HepG2 (cell line): ENCODE data around the gene GANC. TPM values are rescaled to one million over a fixed set of nuclear protein-coding genes. Genes with fewer than 3 reads are reported as not detected.

ENCODE experiments used
- ATAC-seq: fragments of 200-7000 bp; cut with Tn5 transposase; 3 replicates; pipeline ENCODE4 v1.9.1; 2020; ENCODE audit warnings: mild to moderate bottlenecking, moderate library complexity
- BruUV-seq: library from RNA; stranded (reverse); fragments of 400-500 nt; replicated peaks from 2 replicates; lab custom pipeline; 2021; lab: Mats Ljungman, UMichigan
- CTCF ChIA-PET: fragments of 300-600 bp; formaldehyde crosslinking; extraction: SDS; loops from one replicate; lab custom pipeline; 2021; ENCODE audit warnings: low total read pairs, inconsistent platforms, low intra/inter-chr PET ratio; lab: Yijun Ruan, JAX
- POLR2A ChIA-PET: fragments of 350-600 bp; sonication (Branson Sonifier 250); formaldehyde crosslinking; loops from one replicate; lab custom pipeline; 2020; ENCODE audit warnings: antibody characterized with exemption, inconsistent platforms; lab: Yijun Ruan, JAX
- DNase-seq: peaks from one replicate; pipeline ENCODE4 v3.0.0-alpha.2; 2015; ENCODE audit warnings: low spot score
- FAIRE-seq: peaks from 3 replicates; lab custom pipeline; 2011; peaks lifted over from hg19 to GRCh38; lab: Jason Lieb, UNC
- H2AFZ ChIP-seq: one replicate; pipeline ENCODE4 v1.6.1; 2011; ENCODE audit warnings: low read length, inconsistent platforms
- H3K27ac ChIP-seq: fragments of 300-600 bp; 3 replicates; pipeline ENCODE4 v1.8.0; 2011; ENCODE audit warnings: mixed run types, mild to moderate bottlenecking, mixed read lengths, low read length, inconsistent platforms; ENCODE audit not compliant: insufficient read depth; ENCODE audit errors: extremely low read length
- H3K27me3 ChIP-seq, 2 experiments: fragments of 200-600 bp in 1 of 2; 2 replicates in 1 of 2; 3 replicates in 1 of 2; pipeline versions ENCODE4 v1.6.0 to v1.8.0; 2011; ENCODE audit warnings: low read length in 2 of 2, mild to moderate bottlenecking in 2 of 2, moderate library complexity in 2 of 2, inconsistent platforms in 1 of 2; ENCODE audit not compliant: insufficient read depth in 2 of 2, control insufficient read depth in 1 of 2
- H3K36me3 ChIP-seq, 2 experiments: fragments of 200-600 bp in 1 of 2; replicated peaks in 1 of 2; 2 replicates in 1 of 2; 3 replicates in 1 of 2; pipeline versions ENCODE4 v1.5.1 to v1.8.0; 2011; ENCODE audit warnings: low read length in 2 of 2, inconsistent platforms in 1 of 2; ENCODE audit not compliant: insufficient read depth in 2 of 2, control insufficient read depth in 1 of 2
- H3K4me1 ChIP-seq: 2 replicates; pipeline ENCODE4 v1.5.1; 2012; ENCODE audit warnings: low read length, inconsistent platforms; ENCODE audit not compliant: insufficient read depth
- H3K4me2 ChIP-seq: 2 replicates; pipeline ENCODE4 v1.6.0; 2011; ENCODE audit warnings: low read depth, low read length, inconsistent platforms
- H3K4me3 ChIP-seq, 3 experiments: fragments of 200-600 bp in 1 of 3; sonication (generic), shearing (Covaris generic) in 1 of 3; replicated peaks in 1 of 3; 2 replicates each; pipeline ENCODE4 v1.5.1; 2011 to 2016; ENCODE audit warnings: low read length in 3 of 3, inconsistent platforms in 2 of 3, low read depth in 2 of 3, mild to moderate bottlenecking in 2 of 3, control low read depth in 1 of 3, mixed read lengths in 1 of 3; ENCODE audit not compliant: insufficient read depth in 1 of 3
- H3K79me2 ChIP-seq: one replicate; pipeline ENCODE4 v1.6.1; 2011; ENCODE audit warnings: low read length, inconsistent platforms; ENCODE audit not compliant: insufficient read depth
- H3K9ac ChIP-seq: 2 replicates; pipeline ENCODE4 v1.6.0; 2011; ENCODE audit warnings: mild to moderate bottlenecking, low read depth, low read length, inconsistent platforms; ENCODE audit not compliant: insufficient read depth
- H3K9me3 ChIP-seq: 2 replicates; pipeline ENCODE4 v1.5.1; 2012; ENCODE audit warnings: mild to moderate bottlenecking, low read length
- H4K20me1 ChIP-seq: 2 replicates; pipeline ENCODE4 v1.6.0; 2011; ENCODE audit warnings: inconsistent platforms, mild to moderate bottlenecking, low read length, moderate library complexity; ENCODE audit not compliant: insufficient read depth
- ATF4 ChIP-seq, 2 experiments: fragments of 450-650 bp in 1 of 2; sonication (generic) in 1 of 2; formaldehyde crosslinking; IDR thresholded peaks; 2 replicates each; pipeline versions ENCODE4 v1.5.0 to v1.8.0; 2020 to 2022; ENCODE audit warnings: mild to moderate bottlenecking in 1 of 2, missing genetic modification reagents in 1 of 2
- CHD2 ChIP-seq: IDR thresholded peaks from 2 replicates; pipeline ENCODE4 v1.6.1; 2011; ENCODE audit warnings: low read depth, low read length, improper control_type of control experiment
- DBP ChIP-seq: sonication (generic); formaldehyde crosslinking; IDR thresholded peaks from 2 replicates; pipeline ENCODE4 v1.4.0; 2020; ENCODE audit warnings: missing genetic modification reagents; ENCODE audit errors: not compliant biosample characterization
- GABPA ChIP-seq, 2 experiments: IDR thresholded peaks; 2 replicates each; pipeline ENCODE4 v1.6.1; 2011 to 2016; ENCODE audit warnings: low read depth in 2 of 2, low read length in 1 of 2, missing biosample characterization in 1 of 2, missing genetic modification characterization in 1 of 2
- TARDBP ChIP-seq: sonication (generic); formaldehyde crosslinking; IDR thresholded peaks from 2 replicates; pipeline ENCODE4 v1.8.0; 2022; ENCODE audit warnings: mild to moderate bottlenecking, missing genetic modification reagents
- U2AF2 ChIP-seq: fragments of 200-400 bp; formaldehyde crosslinking; IDR thresholded peaks from 2 replicates; pipeline ENCODE4 v1.6.1; 2017; ENCODE audit warnings: low read depth, mild to moderate bottlenecking, low read length
- ZNF180 ChIP-seq: sonication (generic); formaldehyde crosslinking; IDR thresholded peaks from 2 replicates; pipeline ENCODE4 v1.4.0; 2020; ENCODE audit warnings: low read depth, missing genetic modification reagents, borderline replicate concordance
- ZNF263 ChIP-seq: sonication (generic); formaldehyde crosslinking; IDR thresholded peaks from 2 replicates; pipeline ENCODE4 v1.4.0; 2020; ENCODE audit warnings: missing genetic modification reagents
- ZNF616 ChIP-seq: sonication (generic); formaldehyde crosslinking; IDR thresholded peaks from 2 replicates; pipeline ENCODE4 v1.5.0; 2020; ENCODE audit warnings: low read depth, mild to moderate bottlenecking, missing genetic modification reagents
- WGBS: methylation state at CpG from one replicate; pipeline ENCODE4 v1.1.6; 2017; ENCODE audit warnings: low lambda C conversion rate; 5-methylcytosine and 5-hydroxymethylcytosine counted together
- in situ Hi-C: cut with HindIII; loops from 2 replicates; pipeline ENCODE4 v1.10.0; 2017; ENCODE audit warnings: low pct_unique_long_range_greater_than_20kb; ENCODE audit not compliant: extremely low pct_ligation_motif_present
- intact Hi-C: fragments of 100-400 bp; cut with micrococcal nuclease; formaldehyde crosslinking; loops from one replicate; pipeline ENCODE4 v1.10.0; 2022; ENCODE audit not compliant: unreplicated experiment
- polyA plus RNA-seq, 8 experiments: library from polyadenylated mRNA; depleted of rRNA in 3 of 8; stranded (reverse) in 7 of 8; unstranded in 1 of 8; fragments of >200 nt; fragmentation: Illumina TruSeq in 4 of 8; extraction: Trizol in 4 of 8; gene quantifications; 2 replicates each; pipeline versions ENCODE4 v1.2.1 to v1.2.3, GENCODE V29; 2011 to 2016; ENCODE audit warnings: low read depth in 4 of 8, missing spikeins in 1 of 8, mixed read lengths in 1 of 8; ENCODE audit not compliant: insufficient read depth in 1 of 8
- total RNA-seq, 5 experiments: library from RNA; depleted of rRNA; stranded (reverse); fragments of >200 nt; fragmentation: Illumina TruSeq; extraction: Trizol; gene quantifications; 2 replicates each; pipeline ENCODE4 v1.2.3, GENCODE V29; 2016; ENCODE audit warnings: low read depth in 1 of 5

GANC gene
- total and polyA plus RNA-seq, 2 of the 13 experiments (the other 11 are each of a cell fraction or from before 2014, with no cell fraction given): 17.0 to 21.0 TPM

GRCh38 chr15:42359985-42360384 lies 87.0 kb downstream of the GANC start:
- CTCF ChIA-PET: no interaction called here
- Histone ChIP-seq H3K4me3 (no peak overlapping the region), H3K4me2 (no peak overlapping the region), H2AFZ (no peak overlapping the region), H4K20me1 (no peaks in the 10 kb centered on the region), H3K27me3 (no peaks in the 10 kb centered on the region), H3K9me3 (no peaks in the 10 kb centered on the region), H3K27ac (no peak overlapping the region), H3K9ac (no peak overlapping the region), H3K36me3 (no peaks in the 10 kb centered on the region), H3K79me2 (no peaks in the 10 kb centered on the region), H3K4me1 (no peaks in the 10 kb centered on the region)
- in situ Hi-C loops (no loop called here), intact Hi-C loops (no loop called here)
- TF ChIP-seq ZNF180 (CRISPR knock-in tag): no peak
- no TSS peak for BruUV-seq
- FAIRE-seq (no peak), DNase-seq (no peak), ATAC-seq (no peak)
- WGBS: 88% methylated on average over 7 of the region's 7 CpGs
- POLR2A ChIA-PET: no interaction called here

DNA sequence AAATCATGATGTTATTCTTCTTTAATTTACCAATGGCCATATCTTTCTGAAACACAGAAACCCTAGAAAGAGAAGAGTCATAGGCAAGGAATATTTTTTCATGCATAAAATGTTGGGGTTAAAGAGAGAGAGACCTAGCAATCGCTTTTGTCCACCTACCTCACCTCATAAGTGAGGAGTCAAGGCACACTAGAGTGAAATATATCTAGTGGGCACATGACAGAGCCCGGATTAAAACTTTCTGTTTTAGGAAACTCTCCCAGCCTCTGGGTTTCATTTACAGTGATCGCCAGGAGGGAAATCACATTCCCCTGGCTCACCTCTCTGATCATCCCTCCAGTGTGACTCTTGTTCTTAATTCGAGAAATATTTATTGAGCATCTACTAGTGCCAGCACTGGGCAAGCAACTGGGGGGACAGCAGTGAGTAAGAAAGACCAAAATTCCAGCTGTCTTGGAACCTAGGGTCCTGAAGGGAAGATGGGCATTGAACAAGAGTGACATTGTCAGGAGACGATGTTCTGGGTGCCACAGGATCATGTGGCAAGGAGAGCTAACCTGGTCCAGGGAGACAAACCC lies 87.6 kb downstream of the GANC start:
- no peak for FAIRE-seq
- Histone ChIP-seq H3K27ac (no peak overlapping the region), H3K4me2 (no peak overlapping the region), H3K4me1 (no peaks in the 10 kb centered on the region), H3K9me3 (no peaks in the 10 kb centered on the region), H3K4me3 (no peak overlapping the region), H3K9ac (no peak overlapping the region), H3K27me3 (no peaks in the 10 kb centered on the region; a peak in 1 of 5 replicates), H3K79me2 (no peaks in the 10 kb centered on the region), H2AFZ (no peak overlapping the region), H4K20me1 (no peaks in the 10 kb centered on the region), H3K36me3 (no peaks in the 10 kb centered on the region)
- TF ChIP-seq DBP (no peak), TARDBP (CRISPR knock-in tag) (no peak), ZNF263 (no peak), ZNF616 (CRISPR knock-in tag) (no peak), CHD2 (no peak), GABPA (IDR thresholded peaks at IDR 0.05; ENCODE audit: low read depth, low read length) (no peak), GABPA (CRISPR knock-in tag; IDR thresholded peaks at IDR 0.05; ENCODE audit: low read depth) (no peak), U2AF2 (no peak), ATF4 (CRISPR knock-in tag; IDR thresholded peaks at IDR 0.05) (no peak)
- ChIA-PET POLR2A (no interaction called here), CTCF (no interaction called here)
- BruUV-seq: no TSS peak
- ATAC-seq: no peak
- in situ Hi-C loops (no loop called here), intact Hi-C loops (no loop called here)
- 74% methylated on average over 5 of the region's 5 CpGs for WGBS
- no peak for DNase-seq
